Measurements from ENCODE around the gene BNIP1.
"Not testable (repeated sequence)": the region's sequence is repeated elsewhere in the genome, so short reads cannot be mapped to it uniquely, and the experiment has no call there.

The BNIP1 gene

GRCh38 chr5:173144200-173145176 is at the start of gene BNIP1:
Gene BNIP1, plus strand, starts transcription at chr5:173144531. Its CDS starts 15 bp downstream, at chr5:173144546.
- Mint-ChIP-seq H3K9me3 (no peaks in the 10 kb centered on the region), H3K36me3 (peaks cover 31% of the 10 kb centered on the region), H3K4me3 (peak within 1 kb of the TSS; percentile 95), H3K4me1 (peaks cover 15% of the 10 kb centered on the region), H3K27ac (peak within 1 kb of the TSS; percentile 97)
- ATAC-seq (peak; percentile 95), DNase-seq (ENCODE audit: low spot score in 2 of 2) (peak; percentile 98 to 99)

- H3K4me1 Mint-ChIP-seq: peaks cover 43% of the 10 kb centered on the region
- H3K36me3 Mint-ChIP-seq: peaks cover 16% of the 10 kb centered on the region
- no peak overlapping the region for H3K4me3 Mint-ChIP-seq
- DNase-seq (ENCODE audit: low spot score in 2 of 2): no peak
- peaks cover 5% of the 10 kb centered on the region for H3K9me3 Mint-ChIP-seq
- no peak overlapping the region for H3K27ac Mint-ChIP-seq
- no peak for ATAC-seq
Observed at GRCh38 chr5:173098787-173099186, 45.5 kb upstream of the BNIP1 start.

GRCh38 chr5:173099461-173099860 is 44.9 kb upstream of the BNIP1 start:
- no peak for DNase-seq (ENCODE audit: low spot score in 2 of 2)
- ATAC-seq: no peak
- peaks cover 41% of the 10 kb centered on the region for H3K4me1 Mint-ChIP-seq

GRCh38 chr5:173101245-173101644 is 43.1 kb upstream of the BNIP1 start:
- Mint-ChIP-seq H3K9me3 (peaks cover 5% of the 10 kb centered on the region), H3K4me1 (peaks cover 48% of the 10 kb centered on the region), H3K36me3 (peaks cover 22% of the 10 kb centered on the region), H3K4me3 (no peak overlapping the region), H3K27ac (no peak overlapping the region)
- no peak for DNase-seq (ENCODE audit: low spot score in 2 of 2)
- no peak for ATAC-seq

More at GRCh38 chr5:173099461-173099860, 44.9 kb upstream of the BNIP1 start:
- H3K9me3 Mint-ChIP-seq: peaks cover 5% of the 10 kb centered on the region
- no peak overlapping the region for H3K4me3 Mint-ChIP-seq
- H3K36me3 Mint-ChIP-seq: peaks cover 19% of the 10 kb centered on the region
- H3K27ac Mint-ChIP-seq: no peak overlapping the region

- no peak for ATAC-seq
- H3K4me3 Mint-ChIP-seq: no peak overlapping the region
- H3K4me1 Mint-ChIP-seq: peaks cover 32% of the 10 kb centered on the region
Observed at GRCh38 chr5:173103411-173103810, 40.9 kb upstream of the BNIP1 start.

GRCh38 chr5:173108914-173109313 is 35.4 kb upstream of the BNIP1 start:
- DNase-seq (ENCODE audit: low spot score in 2 of 2) (no peak), ATAC-seq (peak; percentile 63)
- peak overlapping the region; percentile 8 for H3K27ac Mint-ChIP-seq
- no peaks in the 10 kb centered on the region for H3K9me3 Mint-ChIP-seq
- H3K36me3 Mint-ChIP-seq: peaks cover 55% of the 10 kb centered on the region
- H3K4me3 Mint-ChIP-seq: no peak overlapping the region
- peaks cover 17% of the 10 kb centered on the region for H3K4me1 Mint-ChIP-seq

More at GRCh38 chr5:173103411-173103810, 40.9 kb upstream of the BNIP1 start:
- Mint-ChIP-seq H3K36me3 (peaks cover 22% of the 10 kb centered on the region), H3K9me3 (peaks cover 5% of the 10 kb centered on the region), H3K27ac (peak overlapping the region; percentile 58)
- no peak for DNase-seq (ENCODE audit: low spot score in 2 of 2)

- peak overlapping the region; percentile 50 for H3K27ac Mint-ChIP-seq
- no peak for DNase-seq (ENCODE audit: low spot score in 2 of 2)
Observed at GRCh38 chr5:173114536-173114935, 29.8 kb upstream of the BNIP1 start.

GRCh38 chr5:173119719-173120118 is 24.6 kb upstream of the BNIP1 start:
- no peak for ATAC-seq
- DNase-seq (ENCODE audit: low spot score in 2 of 2): no peak
- Mint-ChIP-seq H3K4me1 (no peaks in the 10 kb centered on the region), H3K4me3 (no peak overlapping the region), H3K36me3 (peaks cover 42% of the 10 kb centered on the region), H3K9me3 (no peaks in the 10 kb centered on the region), H3K27ac (no peak overlapping the region)

More at GRCh38 chr5:173114536-173114935, 29.8 kb upstream of the BNIP1 start:
- ATAC-seq: no peak
- Mint-ChIP-seq H3K4me1 (no peaks in the 10 kb centered on the region), H3K36me3 (peaks cover 63% of the 10 kb centered on the region), H3K9me3 (no peaks in the 10 kb centered on the region), H3K4me3 (no peak overlapping the region)

GRCh38 chr5:173123416-173123815 is 20.9 kb upstream of the BNIP1 start:
- Mint-ChIP-seq H3K9me3 (no peaks in the 10 kb centered on the region), H3K27ac (peak overlapping the region; percentile 71), H3K4me3 (no peak overlapping the region), H3K4me1 (no peaks in the 10 kb centered on the region), H3K36me3 (peaks cover 57% of the 10 kb centered on the region)
- ATAC-seq: no peak
- DNase-seq (ENCODE audit: low spot score in 2 of 2): no peak

GRCh38 chr5:173132166-173132565 is 12.2 kb upstream of the BNIP1 start:
- not testable (repeated sequence) for ATAC-seq; H3K9me3 Mint-ChIP-seq; H3K4me3 Mint-ChIP-seq; H3K27ac Mint-ChIP-seq; DNase-seq (ENCODE audit: low spot score in 2 of 2); H3K4me1 Mint-ChIP-seq
- H3K36me3 Mint-ChIP-seq: peaks cover 85% of the 10 kb centered on the region

GRCh38 chr5:173138707-173139106 is 5.6 kb upstream of the BNIP1 start:
- Mint-ChIP-seq H3K9me3 (no peaks in the 10 kb centered on the region), H3K27ac (no peak overlapping the region), H3K36me3 (peaks cover 28% of the 10 kb centered on the region), H3K4me3 (no peak overlapping the region), H3K4me1 (peaks cover 5% of the 10 kb centered on the region)
- ATAC-seq (no peak), DNase-seq (ENCODE audit: low spot score in 2 of 2) (no peak)

GRCh38 chr5:173139631-173140030 is 4.7 kb upstream of the BNIP1 start:
- Mint-ChIP-seq H3K4me1 (peaks cover 5% of the 10 kb centered on the region), H3K36me3 (peaks cover 25% of the 10 kb centered on the region), H3K27ac (peak overlapping the region; percentile 7), H3K9me3 (no peaks in the 10 kb centered on the region), H3K4me3 (no peak overlapping the region)
- ATAC-seq: no peak
- DNase-seq (ENCODE audit: low spot score in 2 of 2): no peak

- Mint-ChIP-seq H3K27ac (peak overlapping the region; percentile 7), H3K36me3 (peaks cover 20% of the 10 kb centered on the region), H3K4me3 (no peak overlapping the region), H3K9me3 (no peaks in the 10 kb centered on the region), H3K4me1 (peaks cover 10% of the 10 kb centered on the region)
- no peak for DNase-seq (ENCODE audit: low spot score in 2 of 2)
- ATAC-seq: no peak
Observed at GRCh38 chr5:173140769-173141168, 3.6 kb upstream of the BNIP1 start.

GRCh38 chr5:173143567-173143966 is 764 bp upstream of the BNIP1 start:
- peaks cover 34% of the 10 kb centered on the region for H3K36me3 Mint-ChIP-seq
- no peak overlapping the region for H3K4me3 Mint-ChIP-seq
- DNase-seq (ENCODE audit: low spot score in 2 of 2) (no peak), ATAC-seq (no peak)
- H3K27ac Mint-ChIP-seq: peak overlapping the region; percentile 34
- H3K9me3 Mint-ChIP-seq: no peaks in the 10 kb centered on the region
- H3K4me1 Mint-ChIP-seq: peaks cover 15% of the 10 kb centered on the region

GRCh38 chr5:173148354-173148753 is 4.0 kb downstream of the BNIP1 start:
- no peak for DNase-seq (ENCODE audit: low spot score in 2 of 2)
- ATAC-seq: no peak
- peaks cover 11% of the 10 kb centered on the region for H3K4me1 Mint-ChIP-seq
- no peak overlapping the region for H3K27ac Mint-ChIP-seq
- no peak overlapping the region for H3K4me3 Mint-ChIP-seq
- no peaks in the 10 kb centered on the region for H3K9me3 Mint-ChIP-seq
- peaks cover 69% of the 10 kb centered on the region for H3K36me3 Mint-ChIP-seq

GRCh38 chr5:173152547-173152946 is 8.2 kb downstream of the BNIP1 start:
- H3K27ac Mint-ChIP-seq: no peak overlapping the region
- no peak overlapping the region for H3K4me3 Mint-ChIP-seq
- H3K9me3 Mint-ChIP-seq: no peaks in the 10 kb centered on the region
- H3K4me1 Mint-ChIP-seq: peaks cover 1% of the 10 kb centered on the region
- ATAC-seq (no peak), DNase-seq (ENCODE audit: low spot score in 2 of 2) (no peak)
- peaks cover 86% of the 10 kb centered on the region for H3K36me3 Mint-ChIP-seq
